ENCODE measurements around the gene SPCS2. TPM values are rescaled to one million over a fixed set of nuclear protein-coding genes. Genes with fewer than 3 reads are reported as not detected.

The SPCS2 gene
- total RNA-seq, 2 donors from 2014 or later = 26.6 to 34.7 TPM

DNA sequence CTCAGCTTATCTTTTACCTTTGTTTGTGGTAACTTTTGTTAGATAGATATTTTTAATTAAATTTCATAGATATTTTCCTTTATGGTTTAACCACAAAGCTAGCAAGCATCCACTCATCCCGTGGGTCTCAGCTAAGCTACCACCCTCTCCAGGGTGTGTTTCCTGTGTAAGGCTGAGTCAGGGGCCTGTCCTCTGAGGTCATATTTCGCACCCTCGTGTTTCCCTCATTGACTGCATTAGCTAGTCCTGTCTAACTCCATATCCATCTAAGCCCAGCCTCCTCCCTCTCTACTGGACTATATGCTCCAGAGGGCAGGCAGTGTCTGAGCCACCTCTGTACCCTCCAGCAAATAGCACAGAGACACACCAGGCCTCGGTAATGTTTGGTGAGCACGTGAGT, 16.9 kb upstream of the SPCS2 start:
- Histone ChIP-seq H3K9me3 (no peaks in the 10 kb centered on the region), H3K27me3 (no peaks in the 10 kb centered on the region), H3K36me3 (peaks cover 37% of the 10 kb centered on the region), H3K4me1 (no peaks in the 10 kb centered on the region), H3K27ac (no peak overlapping the region), H3K4me3 (no peak overlapping the region)
- TF ChIP-seq, protein P1, sequence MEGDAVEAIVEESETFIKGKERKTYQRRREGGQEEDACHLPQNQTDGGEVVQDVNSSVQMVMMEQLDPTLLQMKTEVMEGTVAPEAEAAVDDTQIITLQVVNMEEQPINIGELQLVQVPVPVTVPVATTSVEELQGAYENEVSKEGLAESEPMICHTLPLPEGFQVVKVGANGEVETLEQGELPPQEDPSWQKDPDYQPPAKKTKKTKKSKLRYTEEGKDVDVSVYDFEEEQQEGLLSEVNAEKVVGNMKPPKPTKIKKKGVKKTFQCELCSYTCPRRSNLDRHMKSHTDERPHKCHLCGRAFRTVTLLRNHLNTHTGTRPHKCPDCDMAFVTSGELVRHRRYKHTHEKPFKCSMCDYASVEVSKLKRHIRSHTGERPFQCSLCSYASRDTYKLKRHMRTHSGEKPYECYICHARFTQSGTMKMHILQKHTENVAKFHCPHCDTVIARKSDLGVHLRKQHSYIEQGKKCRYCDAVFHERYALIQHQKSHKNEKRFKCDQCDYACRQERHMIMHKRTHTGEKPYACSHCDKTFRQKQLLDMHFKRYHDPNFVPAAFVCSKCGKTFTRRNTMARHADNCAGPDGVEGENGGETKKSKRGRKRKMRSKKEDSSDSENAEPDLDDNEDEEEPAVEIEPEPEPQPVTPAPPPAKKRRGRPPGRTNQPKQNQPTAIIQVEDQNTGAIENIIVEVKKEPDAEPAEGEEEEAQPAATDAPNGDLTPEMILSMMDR (IDR thresholded peaks at IDR 0.05) = no peak
- no peak for DNase-seq (ENCODE audit: low spot score)

DNA sequence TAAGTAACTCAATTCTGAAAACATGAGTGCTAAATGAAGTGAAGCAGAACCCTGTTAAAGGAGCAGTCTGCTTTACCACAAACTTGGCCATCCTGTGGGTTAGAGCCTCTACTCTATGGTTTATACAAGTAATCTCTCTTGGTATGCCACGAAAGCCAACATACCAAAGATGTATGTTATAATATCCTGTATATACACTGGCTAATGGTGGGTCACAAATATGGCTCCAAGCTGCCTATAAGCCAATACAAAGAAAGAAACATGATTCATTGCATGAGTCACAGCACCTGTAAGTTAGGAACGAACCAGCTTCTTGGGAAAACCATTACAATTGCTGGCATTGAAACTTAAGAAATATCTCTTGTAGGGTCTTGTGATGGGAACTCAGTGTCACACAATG, 16.3 kb upstream of the SPCS2 start:
- TF ChIP-seq, protein P1 (IDR thresholded peaks at IDR 0.05) = no peak
- peaks cover 37% of the 10 kb centered on the region for H3K36me3 ChIP-seq
- DNase-seq (ENCODE audit: low spot score) = no peak

DNA sequence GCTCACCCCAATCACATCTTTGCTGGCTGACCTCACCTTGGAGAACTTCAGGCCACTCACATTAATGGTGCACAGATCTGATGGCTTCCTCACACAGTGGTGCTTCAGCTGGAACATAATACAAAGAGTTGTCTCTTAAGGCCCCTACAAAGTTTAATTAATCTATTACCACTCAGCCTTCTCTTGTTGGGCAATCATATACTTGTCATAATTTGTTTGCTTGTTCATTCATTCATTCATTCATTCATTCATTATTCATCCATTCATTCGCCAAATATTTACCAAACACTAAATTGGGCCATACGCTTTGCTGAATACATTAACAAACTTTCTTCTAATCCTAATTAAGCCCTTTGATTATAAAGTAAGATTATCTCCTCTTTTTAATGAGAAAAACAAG, 15.3 kb upstream of the SPCS2 start:
- no peaks in the 10 kb centered on the region for H3K4me1 ChIP-seq
- TF ChIP-seq, protein P1 (IDR thresholded peaks at IDR 0.05) = no peak
- H3K36me3 ChIP-seq = peaks cover 37% of the 10 kb centered on the region

More for the DNA sequence above, 16.3 kb upstream of the SPCS2 start:
- Histone ChIP-seq H3K27ac (no peak overlapping the region), H3K4me3 (no peak overlapping the region), H3K9me3 (no peaks in the 10 kb centered on the region), H3K27me3 (no peaks in the 10 kb centered on the region), H3K4me1 (no peaks in the 10 kb centered on the region)

DNA sequence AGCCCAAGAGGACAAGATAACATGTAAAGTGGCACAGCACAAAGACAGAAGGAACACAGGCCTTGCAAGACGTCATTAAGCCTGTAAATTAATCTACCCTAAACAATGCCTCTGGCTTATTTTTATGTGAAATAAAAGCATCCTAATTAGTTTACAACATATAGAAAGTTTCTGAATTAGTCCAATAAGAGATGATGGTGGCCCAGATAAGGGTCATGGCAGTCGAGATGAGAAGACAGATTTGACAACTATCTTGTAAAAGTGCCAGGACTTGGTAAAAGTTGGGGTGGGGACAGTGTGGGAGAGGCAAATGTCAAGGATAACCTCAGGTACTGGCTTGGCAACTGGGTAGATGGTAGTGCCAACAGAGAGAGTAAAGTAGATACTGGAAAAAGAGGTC, 13.8 kb upstream of the SPCS2 start:
- no peak for DNase-seq (ENCODE audit: low spot score)
- no peak overlapping the region for H3K4me3 ChIP-seq
- H3K9me3 ChIP-seq = no peaks in the 10 kb centered on the region
- no peaks in the 10 kb centered on the region for H3K4me1 ChIP-seq
- H3K27me3 ChIP-seq = no peaks in the 10 kb centered on the region
- peaks cover 37% of the 10 kb centered on the region for H3K36me3 ChIP-seq
- TF ChIP-seq, protein P1 (IDR thresholded peaks at IDR 0.05) = no peak
- H3K27ac ChIP-seq = no peak overlapping the region

More for the DNA sequence above, 15.3 kb upstream of the SPCS2 start:
- Histone ChIP-seq H3K27me3 (no peaks in the 10 kb centered on the region), H3K9me3 (no peaks in the 10 kb centered on the region), H3K27ac (no peak overlapping the region), H3K4me3 (no peak overlapping the region)
- DNase-seq (ENCODE audit: low spot score) = no peak

- Histone ChIP-seq H3K9me3 (no peaks in the 10 kb centered on the region), H3K4me3 (no peak overlapping the region), H3K27ac (no peak overlapping the region), H3K27me3 (no peaks in the 10 kb centered on the region), H3K4me1 (no peaks in the 10 kb centered on the region), H3K36me3 (peaks cover 37% of the 10 kb centered on the region)
- TF ChIP-seq, protein P1 (IDR thresholded peaks at IDR 0.05) = no peak
- DNase-seq (ENCODE audit: low spot score) = no peak
These were observed 13.0 kb upstream of the SPCS2 start for GRCh38 chr11:74936087-74936486.

DNA sequence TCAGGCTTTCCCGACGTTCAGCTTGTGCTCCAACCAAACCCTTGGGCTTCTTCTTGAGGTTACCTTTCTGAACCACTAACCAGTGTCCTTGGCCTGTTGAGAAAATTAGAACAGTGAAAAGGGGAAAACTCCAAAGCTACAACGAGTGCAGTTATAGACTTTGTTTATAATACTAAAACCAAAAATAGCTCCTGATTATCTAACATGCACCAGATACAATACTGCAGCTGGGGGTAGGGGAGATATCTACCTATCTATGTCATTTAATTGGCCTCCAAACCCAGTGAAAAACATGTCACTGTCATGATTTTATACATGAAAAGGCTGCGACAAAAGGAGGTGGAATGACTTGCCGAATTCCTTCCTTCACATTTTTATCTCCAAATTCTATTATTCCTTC, 12.1 kb upstream of the SPCS2 start:
- TF ChIP-seq, protein P1 (IDR thresholded peaks at IDR 0.05) = no peak
- DNase-seq (ENCODE audit: low spot score) = no peak
- H3K4me3 ChIP-seq = no peak overlapping the region
- no peaks in the 10 kb centered on the region for H3K9me3 ChIP-seq
- peaks cover 33% of the 10 kb centered on the region for H3K36me3 ChIP-seq
- no peaks in the 10 kb centered on the region for H3K4me1 ChIP-seq
- no peaks in the 10 kb centered on the region for H3K27me3 ChIP-seq
- no peak overlapping the region for H3K27ac ChIP-seq
